ENCODE data around the gene UMOD. TPM values are rescaled to one million over a fixed set of nuclear protein-coding genes. Genes with fewer than 3 reads are reported as not detected.
"Not testable (repeated sequence)": the region's sequence is repeated elsewhere in the genome, so short reads cannot be mapped to it uniquely, and the experiment has no call there.

The UMOD gene
- total RNA-seq, 1 donor from 2014 or later, result not detected

GRCh38 chr16:20322696-20323095 lies 29.8 kb downstream of the UMOD start:
- no peaks in the 10 kb centered on the region for H3K27me3 Mint-ChIP-seq (ENCODE audit: unreplicated experiment)
- TF ChIP-seq CTCF (IDR thresholded peaks at IDR 0.05; ENCODE audit: partially characterized antibody, unreplicated experiment), result no peak
- no peaks in the 10 kb centered on the region for H3K36me3 Mint-ChIP-seq (ENCODE audit: unreplicated experiment)
- no peak for DNase-seq
- no peaks in the 10 kb centered on the region for H3K9me3 Mint-ChIP-seq (ENCODE audit: unreplicated experiment)
- no peaks in the 10 kb centered on the region for H3K4me1 Mint-ChIP-seq (ENCODE audit: low read depth, unreplicated experiment)
- H3K27ac Mint-ChIP-seq (ENCODE audit: unreplicated experiment), result no peak overlapping the region
- no peak overlapping the region for H3K4me3 Mint-ChIP-seq (ENCODE audit: unreplicated experiment)

DNA sequence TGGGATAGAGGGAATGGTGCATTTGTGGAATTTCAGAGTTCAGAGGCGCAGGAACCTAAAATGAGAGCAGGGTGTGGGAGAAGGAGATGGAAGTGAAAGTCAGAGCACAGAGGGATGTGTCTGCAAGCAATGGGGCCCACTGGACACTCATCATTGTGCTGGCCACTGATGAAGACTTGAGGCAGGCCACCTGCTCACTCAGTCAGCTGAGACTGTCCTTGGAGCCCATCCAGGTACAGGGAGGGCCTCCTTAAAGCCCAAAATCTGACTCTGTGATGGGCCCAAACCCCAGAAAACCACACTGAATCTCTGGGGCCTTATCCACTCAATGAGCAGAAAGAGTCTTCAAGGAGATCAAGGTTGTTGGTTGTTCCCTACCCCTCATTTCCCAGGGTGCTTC lies 30.8 kb downstream of the UMOD start:
- no peak for DNase-seq
- no peak for TF ChIP-seq CTCF (IDR thresholded peaks at IDR 0.05; ENCODE audit: partially characterized antibody, unreplicated experiment)
- Mint-ChIP-seq H3K27me3 (ENCODE audit: unreplicated experiment) (peaks cover under 1% of the 10 kb centered on the region), H3K4me3 (ENCODE audit: unreplicated experiment) (no peak overlapping the region), H3K9me3 (ENCODE audit: unreplicated experiment) (no peaks in the 10 kb centered on the region), H3K27ac (ENCODE audit: unreplicated experiment) (no peak overlapping the region), H3K36me3 (ENCODE audit: unreplicated experiment) (no peaks in the 10 kb centered on the region), H3K4me1 (ENCODE audit: low read depth, unreplicated experiment) (no peaks in the 10 kb centered on the region)

- not testable (repeated sequence) for DNase-seq; H3K27ac Mint-ChIP-seq (ENCODE audit: unreplicated experiment); H3K4me1 Mint-ChIP-seq (ENCODE audit: low read depth, unreplicated experiment); H3K4me3 Mint-ChIP-seq (ENCODE audit: unreplicated experiment); H3K27me3 Mint-ChIP-seq (ENCODE audit: unreplicated experiment); H3K36me3 Mint-ChIP-seq (ENCODE audit: unreplicated experiment); H3K9me3 Mint-ChIP-seq (ENCODE audit: unreplicated experiment)
These were observed 31.5 kb downstream of the UMOD start for GRCh38 chr16:20321051-20321450.

GRCh38 chr16:20320592-20320991 lies 31.9 kb downstream of the UMOD start:
- Mint-ChIP-seq H3K27me3 (ENCODE audit: unreplicated experiment) (peaks cover 1% of the 10 kb centered on the region), H3K4me3 (ENCODE audit: unreplicated experiment) (no peak overlapping the region), H3K4me1 (ENCODE audit: low read depth, unreplicated experiment) (no peaks in the 10 kb centered on the region), H3K27ac (ENCODE audit: unreplicated experiment) (no peak overlapping the region), H3K36me3 (ENCODE audit: unreplicated experiment) (no peaks in the 10 kb centered on the region), H3K9me3 (ENCODE audit: unreplicated experiment) (no peaks in the 10 kb centered on the region)
- no peak for DNase-seq
- TF ChIP-seq CTCF (IDR thresholded peaks at IDR 0.05; ENCODE audit: partially characterized antibody, unreplicated experiment), result no peak

GRCh38 chr16:20320178-20320577 lies 32.3 kb downstream of the UMOD start:
- no peak for TF ChIP-seq CTCF (IDR thresholded peaks at IDR 0.05; ENCODE audit: partially characterized antibody, unreplicated experiment)
- H3K4me3 Mint-ChIP-seq (ENCODE audit: unreplicated experiment), result no peak overlapping the region

GRCh38 chr16:20319406-20319805 lies 33.1 kb downstream of the UMOD start:
- DNase-seq, result no peak
- H3K9me3 Mint-ChIP-seq (ENCODE audit: unreplicated experiment), result no peaks in the 10 kb centered on the region
- H3K4me1 Mint-ChIP-seq (ENCODE audit: low read depth, unreplicated experiment), result no peaks in the 10 kb centered on the region
- peaks cover 3% of the 10 kb centered on the region for H3K27me3 Mint-ChIP-seq (ENCODE audit: unreplicated experiment)
- H3K36me3 Mint-ChIP-seq (ENCODE audit: unreplicated experiment), result no peaks in the 10 kb centered on the region
- H3K4me3 Mint-ChIP-seq (ENCODE audit: unreplicated experiment), result no peak overlapping the region
- no peak overlapping the region for H3K27ac Mint-ChIP-seq (ENCODE audit: unreplicated experiment)
- no peak for TF ChIP-seq CTCF (IDR thresholded peaks at IDR 0.05; ENCODE audit: partially characterized antibody, unreplicated experiment)

More at GRCh38 chr16:20320178-20320577, 32.3 kb downstream of the UMOD start:
- Mint-ChIP-seq H3K27ac (ENCODE audit: unreplicated experiment) (no peak overlapping the region), H3K36me3 (ENCODE audit: unreplicated experiment) (no peaks in the 10 kb centered on the region), H3K9me3 (ENCODE audit: unreplicated experiment) (no peaks in the 10 kb centered on the region), H3K27me3 (ENCODE audit: unreplicated experiment) (peaks cover 3% of the 10 kb centered on the region), H3K4me1 (ENCODE audit: low read depth, unreplicated experiment) (no peaks in the 10 kb centered on the region)
- DNase-seq, result no peak
